GM19452 (cell line): ENCODE measurements around the gene PDK2.

Source experiments
- ATAC-seq: cut with Tn5 transposase; IDR thresholded peaks from one replicate; pipeline ENCODE4 v1.9.1; 2021; ENCODE audit not compliant: unreplicated experiment

PDK2 gene

DNA sequence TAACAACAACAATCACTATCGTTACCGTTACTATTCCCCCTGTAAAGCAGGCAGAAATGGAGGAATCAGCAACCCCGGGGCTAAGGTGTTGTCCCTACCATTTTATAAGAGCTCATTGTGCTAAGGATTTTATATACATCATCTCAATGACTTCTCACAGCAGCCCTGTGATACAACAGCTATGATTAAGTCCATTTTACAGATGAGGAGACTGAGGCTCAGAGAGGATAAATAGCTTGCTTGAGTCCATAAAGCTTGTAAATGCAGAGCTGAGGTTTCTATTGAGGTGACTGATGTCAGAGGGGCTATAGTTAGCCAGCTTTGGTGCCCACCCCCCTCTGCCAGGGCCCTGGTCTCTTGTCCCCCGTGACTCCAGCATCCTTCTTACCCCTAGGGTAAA lies 16.7 kb upstream of the PDK2 start:
- no peak for ATAC-seq

DNA sequence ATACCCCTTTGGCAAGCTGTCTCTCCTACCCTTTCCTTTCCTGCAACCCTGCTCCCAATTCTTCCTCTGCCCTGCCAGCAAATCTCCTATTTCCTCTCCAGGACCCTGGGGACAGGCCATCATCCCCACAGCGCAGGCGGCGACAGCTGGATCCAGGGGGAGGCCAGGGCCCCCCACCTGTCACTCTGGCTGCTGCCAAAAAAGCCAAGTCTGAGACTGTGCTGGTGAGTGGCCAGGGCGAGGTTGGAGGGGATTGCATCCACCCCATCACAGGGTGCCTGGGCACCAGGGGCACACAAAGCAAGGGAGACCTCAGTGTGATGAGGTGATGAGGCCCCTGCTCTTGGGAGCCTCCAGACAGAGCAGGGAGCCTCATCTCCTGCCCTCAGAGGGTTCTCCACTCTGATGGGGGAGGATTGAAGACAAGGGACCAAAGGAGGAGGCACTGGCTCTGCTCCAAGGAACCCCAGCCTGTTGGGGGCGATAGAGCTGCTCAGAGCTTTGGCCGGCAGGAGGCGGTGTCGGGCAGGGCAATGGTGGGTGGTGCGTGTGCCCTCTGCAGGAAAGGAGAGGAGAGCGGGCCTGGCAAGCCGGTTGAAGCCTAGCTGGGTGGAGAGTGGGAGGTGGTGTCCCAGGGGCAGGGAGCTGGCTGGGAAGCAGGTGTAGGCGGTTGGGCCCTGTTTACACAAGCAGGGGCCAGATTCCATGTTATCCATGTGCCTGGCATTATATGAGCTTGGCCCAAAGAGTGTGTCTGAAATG lies 15.6 kb upstream of the PDK2 start:
- no peak for ATAC-seq

GRCh38 chr17:50080096-50080480 lies 15.1 kb upstream of the PDK2 start:
- ATAC-seq: no peak

GRCh38 chr17:50080827-50081226 lies 14.3 kb upstream of the PDK2 start:
- no peak for ATAC-seq

- no peak for ATAC-seq
These were observed 13.4 kb upstream of the PDK2 start for GRCh38 chr17:50081757-50082156.

- no peak for ATAC-seq
These were observed 7.8 kb upstream of the PDK2 start for GRCh38 chr17:50087246-50087911.

GRCh38 chr17:50087912-50088405 lies 7.2 kb upstream of the PDK2 start:
- no peak for ATAC-seq

DNA sequence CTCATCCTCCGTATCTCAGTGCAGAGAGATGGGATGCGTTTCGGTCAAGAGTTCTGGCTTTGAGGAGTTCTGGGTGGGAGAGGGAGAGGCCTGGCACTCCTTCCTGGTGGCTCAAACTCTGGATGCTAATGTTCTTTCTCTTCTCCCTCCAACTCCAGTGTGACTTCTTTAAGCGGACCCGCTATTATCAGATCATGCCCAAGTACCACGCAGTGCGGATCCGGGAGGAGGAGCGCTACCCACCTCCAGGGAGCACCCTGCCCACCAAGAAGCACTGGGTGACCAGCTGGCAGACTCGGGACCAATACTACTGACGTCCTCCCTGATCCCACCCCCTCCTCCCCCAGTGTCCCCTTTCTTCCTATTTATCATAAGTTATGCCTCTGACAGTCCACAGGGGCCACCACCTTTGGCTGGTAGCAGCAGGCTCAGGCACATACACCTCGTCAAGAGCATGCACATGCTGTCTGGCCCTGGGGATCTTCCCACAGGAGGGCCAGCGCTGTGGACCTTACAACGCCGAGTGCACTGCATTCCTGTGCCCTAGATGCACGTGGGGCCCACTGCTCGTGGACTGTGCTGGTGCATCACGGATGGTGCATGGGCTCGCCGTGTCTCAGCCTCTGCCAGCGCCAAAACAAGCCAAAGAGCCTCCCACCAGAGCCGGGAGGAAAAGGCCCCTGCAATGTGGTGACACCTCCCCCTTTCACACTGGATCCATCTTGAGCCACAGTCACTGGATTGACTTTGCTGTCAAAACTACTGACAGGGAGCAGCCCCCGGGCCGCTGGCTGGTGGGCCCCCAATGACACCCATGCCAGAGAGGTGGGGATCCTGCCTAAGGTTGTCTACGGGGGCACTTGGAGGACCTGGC lies 6.0 kb upstream of the PDK2 start:
- no peak for ATAC-seq

GRCh38 chr17:50090071-50090470 lies 5.1 kb upstream of the PDK2 start:
- no peak for ATAC-seq

DNA sequence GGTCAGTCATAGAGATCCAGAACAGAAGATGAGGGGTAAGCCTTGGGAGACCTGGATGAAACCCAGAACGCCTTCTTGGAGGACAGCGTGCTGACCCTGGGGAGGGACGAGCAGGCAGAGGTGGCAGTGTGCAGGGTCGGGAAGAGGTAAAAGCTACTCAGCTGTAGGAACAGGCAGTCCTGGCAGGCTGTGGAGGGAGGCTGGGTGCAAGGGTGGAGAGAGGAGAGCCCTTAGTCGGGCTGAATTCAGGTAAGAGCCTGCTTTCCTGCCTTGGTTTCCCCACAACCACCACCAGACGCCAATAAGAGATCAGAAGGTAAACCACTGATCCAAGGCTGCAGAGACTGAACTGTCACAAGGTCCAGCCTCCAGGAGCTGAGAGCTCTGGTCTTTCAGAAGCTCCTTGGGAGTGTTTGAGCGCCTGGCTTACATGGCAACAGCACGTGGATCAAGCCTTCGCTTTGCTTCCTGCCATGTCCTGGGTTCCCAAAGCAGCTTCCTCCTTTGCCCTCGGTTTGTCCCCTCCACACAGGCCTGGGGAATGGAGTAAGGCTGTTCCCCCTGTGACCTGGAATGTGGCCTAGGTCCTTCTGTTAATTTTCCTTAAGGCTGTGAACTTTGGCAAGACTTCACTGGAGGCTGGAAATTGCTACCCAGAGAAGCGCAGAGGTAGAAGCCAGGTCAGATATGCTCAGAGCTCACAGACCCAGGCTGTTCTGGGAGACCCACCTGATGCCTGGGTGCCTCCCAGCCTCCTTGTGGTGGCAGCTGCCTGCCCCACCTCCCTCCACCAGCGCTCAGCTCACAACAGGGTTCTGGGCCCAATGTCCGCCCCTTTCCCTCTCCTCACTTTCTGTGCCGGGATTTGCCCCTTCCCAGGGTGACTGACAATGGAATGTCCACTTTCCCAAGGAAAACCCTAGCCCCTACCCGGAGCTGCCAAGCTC lies 3.9 kb upstream of the PDK2 start:
- no peak for ATAC-seq

GRCh38 chr17:50091918-50092285 lies 3.2 kb upstream of the PDK2 start:
- no peak for ATAC-seq

DNA sequence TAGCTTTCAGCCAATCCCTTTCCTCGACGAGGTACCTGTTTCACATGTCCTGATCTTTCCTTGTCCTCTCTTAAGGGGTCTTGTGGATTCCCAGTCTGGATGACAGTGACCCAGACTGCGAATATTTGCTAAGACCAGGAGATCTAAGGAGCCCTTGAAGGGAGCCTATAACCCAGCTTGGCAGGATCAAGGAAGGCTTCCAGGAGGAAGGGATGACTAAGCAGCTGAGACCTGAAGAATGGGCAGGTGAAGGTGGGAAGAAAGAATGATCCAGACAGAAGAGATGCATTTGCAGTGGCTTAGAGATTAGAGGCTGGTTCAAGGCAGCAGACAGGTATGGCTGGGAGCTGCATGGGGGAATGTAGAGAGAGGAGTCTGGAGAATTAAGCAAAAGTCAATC lies 1.9 kb upstream of the PDK2 start:
- no peak for ATAC-seq

- ATAC-seq: no peak
These were observed 1.3 kb upstream of the PDK2 start for GRCh38 chr17:50093807-50094206.

- peak; percentile 48 for ATAC-seq
These were observed 853 bp upstream of the PDK2 start for GRCh38 chr17:50094243-50094752.

DNA sequence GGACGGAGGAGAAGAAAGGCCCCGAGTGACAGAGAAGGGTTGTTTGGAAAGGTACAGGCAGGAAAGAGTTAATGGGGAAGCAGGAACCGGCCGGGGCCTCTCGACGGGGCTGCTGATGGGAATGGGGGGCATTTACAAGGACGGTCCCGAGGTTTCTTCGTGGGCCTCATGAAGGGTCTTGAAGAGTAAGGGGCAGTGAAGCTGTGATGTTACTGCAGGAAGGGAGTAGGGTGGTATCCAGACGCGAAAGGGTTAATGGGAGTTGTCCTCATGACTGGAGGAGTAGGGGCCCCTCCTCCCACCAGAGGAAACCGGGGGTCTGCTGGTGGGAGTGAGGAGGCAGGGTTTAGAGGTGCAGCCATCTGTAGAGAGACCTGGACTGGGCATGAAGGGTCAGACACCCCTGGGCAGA lies 481 bp downstream of the PDK2 start:
- no peak for ATAC-seq

DNA sequence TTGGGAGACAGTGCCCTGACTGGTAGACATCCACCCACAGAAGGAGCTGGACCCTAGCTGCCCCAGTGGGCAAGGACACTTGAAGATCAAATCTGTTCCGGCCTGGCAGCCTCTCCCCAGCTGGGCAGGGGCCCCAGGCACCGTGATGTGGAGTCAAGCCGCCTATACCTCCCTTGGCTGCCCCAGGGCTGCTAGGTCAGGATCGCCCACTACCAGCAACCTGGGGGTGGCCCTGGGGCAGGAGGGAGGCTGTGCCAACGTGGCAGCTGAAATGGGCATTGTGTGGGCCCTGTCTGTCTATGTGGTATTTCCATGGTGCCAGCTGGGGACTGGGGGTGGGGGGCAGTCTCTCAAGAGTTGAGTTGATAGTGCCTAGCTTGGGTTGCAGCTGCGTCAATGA lies 941 bp downstream of the PDK2 start:
- no peak for ATAC-seq

DNA sequence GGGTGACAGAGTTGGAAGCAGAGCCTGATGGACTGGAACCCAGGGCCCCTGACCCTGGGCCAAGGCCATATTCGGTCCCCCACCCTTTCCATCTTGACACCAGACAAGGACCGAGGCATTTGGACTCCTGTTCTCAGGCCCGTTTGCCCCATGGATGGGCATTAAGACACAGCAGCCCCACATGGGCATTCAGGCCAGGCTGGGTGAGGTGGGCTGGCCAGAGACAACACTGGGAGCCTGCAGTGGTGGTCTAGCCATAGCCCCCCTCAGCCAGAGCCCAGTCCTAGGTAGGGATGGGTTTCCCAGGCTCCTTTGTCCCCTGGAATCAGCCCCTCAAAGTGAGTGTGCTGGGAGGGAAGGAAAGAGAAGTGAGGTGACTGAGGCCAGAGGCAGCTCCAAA lies 1.6 kb downstream of the PDK2 start:
- ATAC-seq: no peak

- ATAC-seq: no peak
These were observed 2.3 kb downstream of the PDK2 start for GRCh38 chr17:50097455-50097854.

DNA sequence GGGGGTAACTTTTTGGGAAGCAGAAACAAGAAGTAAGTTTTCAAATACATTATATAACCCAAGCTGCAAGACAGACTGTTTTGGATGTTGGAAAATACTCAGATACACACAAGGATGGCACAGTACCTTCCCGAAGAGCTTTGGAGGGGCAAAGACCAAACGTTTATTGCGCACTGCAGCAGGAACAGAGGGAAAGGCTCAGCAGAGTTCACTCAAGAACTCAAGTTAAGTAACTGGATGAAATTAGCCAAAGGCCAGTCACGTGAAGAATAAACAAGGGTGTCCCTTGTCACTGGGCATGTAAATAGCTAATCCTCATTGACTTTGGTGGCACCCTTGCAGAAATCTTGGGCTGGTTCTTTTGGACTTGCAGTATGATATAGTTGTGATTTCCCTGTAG lies 2.8 kb downstream of the PDK2 start:
- ATAC-seq: no peak

DNA sequence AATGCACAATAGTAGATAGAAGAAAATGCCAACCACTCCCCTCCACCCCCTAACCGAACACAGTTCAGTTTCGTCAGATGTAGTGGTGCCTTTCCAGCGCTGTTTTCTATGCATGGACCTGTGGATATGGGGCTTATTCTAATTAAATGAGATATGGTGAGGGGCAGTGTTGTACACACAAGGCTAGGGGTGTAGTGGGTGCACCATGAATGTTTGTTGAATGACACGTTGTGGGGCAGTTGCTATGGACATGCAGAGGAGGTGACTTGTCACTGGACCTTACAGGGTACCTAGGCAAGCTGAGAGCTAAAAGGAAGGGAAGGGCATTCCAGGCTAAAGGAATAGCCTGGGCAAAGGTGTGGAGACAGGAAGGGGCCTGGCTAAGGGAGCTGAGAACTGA lies 3.4 kb downstream of the PDK2 start:
- no peak for ATAC-seq
